Measurements from ENCODE around the gene CLCN3. TPM values are rescaled to one million over a fixed set of nuclear protein-coding genes. Genes with fewer than 3 reads are reported as not detected.

The CLCN3 gene
- total and polyA plus RNA-seq, 2 of the 13 experiments (the other 11 are each of a cell fraction or from before 2014, with no cell fraction given) = 13.6 to 23.7 TPM

DNA sequence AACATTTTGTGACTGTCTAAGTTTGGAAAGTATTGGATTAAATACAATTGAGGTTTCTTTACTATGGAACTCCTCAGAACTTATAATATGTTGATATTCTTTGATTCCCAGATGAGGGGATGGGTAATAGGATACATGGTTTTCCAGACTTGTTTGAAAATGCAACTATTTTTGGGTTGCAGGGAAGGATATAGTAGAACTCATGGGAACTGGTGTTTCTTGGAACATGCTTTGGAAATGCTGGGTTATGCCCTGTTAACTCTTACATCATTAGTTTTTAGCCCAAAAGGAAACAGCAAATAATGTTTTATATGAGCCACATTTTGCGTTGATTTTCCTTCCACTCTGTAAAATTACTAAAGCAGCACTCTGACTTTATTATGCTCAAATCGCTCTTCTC, 95.4 kb downstream of the CLCN3 start:
- H3K27me3 ChIP-seq (ENCODE audit: control insufficient read depth in 1 of 2, insufficient read depth in 2 of 2, low read length in 2 of 2) = no peaks in the 10 kb centered on the region
- no peaks in the 10 kb centered on the region for H3K79me2 ChIP-seq (ENCODE audit: insufficient read depth, low read length)
- H3K36me3 ChIP-seq (replicated peaks in 1 of 2; ENCODE audit: control insufficient read depth in 1 of 2, insufficient read depth in 2 of 2, low read length in 2 of 2) = peaks cover 4 to 15% of the 10 kb centered on the region in 2 experiments; a peak in 2 of 5 replicates
- no peaks in the 10 kb centered on the region for H3K9me3 ChIP-seq (ENCODE audit: low read length)
- FAIRE-seq (no peak), ATAC-seq (no peak), DNase-seq (ENCODE audit: low spot score) (no peak)
- ChIA-PET POLR2A (no interaction called here), CTCF (ENCODE audit: low intra/inter-chr PET ratio, low total read pairs) (no interaction called here)
- intact Hi-C loops (cut with micrococcal nuclease; ENCODE audit: unreplicated experiment) (no loop called here), in situ Hi-C loops (cut with HindIII; ENCODE audit: extremely low pct_ligation_motif_present, low pct_unique_long_range_greater_than_20kb) (loop anchor here (10.0 kb wide), 1 partner anchor 101 kb away; the partner anchor contains the start of gene NEK1)
- H3K27ac ChIP-seq (ENCODE audit: extremely low read length, insufficient read depth, low read length) = no peak overlapping the region
- H4K20me1 ChIP-seq (ENCODE audit: insufficient read depth, low read length) = no peaks in the 10 kb centered on the region
- H3K9ac ChIP-seq (ENCODE audit: insufficient read depth, low read depth, low read length) = no peak overlapping the region
- no peaks in the 10 kb centered on the region for H3K4me1 ChIP-seq (ENCODE audit: insufficient read depth, low read length)
- 98% methylated on average over 2 of the region's 2 CpGs for WGBS (ENCODE audit: low lambda C conversion rate)
- no peak overlapping the region for H3K4me3 ChIP-seq (replicated peaks in 1 of 3; ENCODE audit: insufficient read depth in 1 of 3, low read depth in 2 of 3, low read length in 3 of 3)
- H3K4me2 ChIP-seq (ENCODE audit: low read depth, low read length) = no peak overlapping the region
- H2AFZ ChIP-seq (ENCODE audit: low read length) = no peak overlapping the region
- no TSS peak for BruUV-seq (replicated peaks)
- no peak for TF ChIP-seq ZBTB37 (CRISPR knock-in tag; IDR thresholded peaks at IDR 0.05)
- no peak for TF ChIP-seq AKNA (CRISPR knock-in tag; IDR thresholded peaks at IDR 0.05; ENCODE audit: borderline replicate concordance)
- TF ChIP-seq SATB2 (CRISPR knock-in tag; IDR thresholded peaks at IDR 0.05) = no peak
- no peak for TF ChIP-seq ETS1 (CRISPR knock-in tag; IDR thresholded peaks at IDR 0.05)
- no peak for TF ChIP-seq ZNF12 (CRISPR knock-in tag; IDR thresholded peaks at IDR 0.05)
- no peak for TF ChIP-seq SP5 (CRISPR knock-in tag; IDR thresholded peaks at IDR 0.05; ENCODE audit: borderline replicate concordance, low read depth)
- TF ChIP-seq, protein P1, sequence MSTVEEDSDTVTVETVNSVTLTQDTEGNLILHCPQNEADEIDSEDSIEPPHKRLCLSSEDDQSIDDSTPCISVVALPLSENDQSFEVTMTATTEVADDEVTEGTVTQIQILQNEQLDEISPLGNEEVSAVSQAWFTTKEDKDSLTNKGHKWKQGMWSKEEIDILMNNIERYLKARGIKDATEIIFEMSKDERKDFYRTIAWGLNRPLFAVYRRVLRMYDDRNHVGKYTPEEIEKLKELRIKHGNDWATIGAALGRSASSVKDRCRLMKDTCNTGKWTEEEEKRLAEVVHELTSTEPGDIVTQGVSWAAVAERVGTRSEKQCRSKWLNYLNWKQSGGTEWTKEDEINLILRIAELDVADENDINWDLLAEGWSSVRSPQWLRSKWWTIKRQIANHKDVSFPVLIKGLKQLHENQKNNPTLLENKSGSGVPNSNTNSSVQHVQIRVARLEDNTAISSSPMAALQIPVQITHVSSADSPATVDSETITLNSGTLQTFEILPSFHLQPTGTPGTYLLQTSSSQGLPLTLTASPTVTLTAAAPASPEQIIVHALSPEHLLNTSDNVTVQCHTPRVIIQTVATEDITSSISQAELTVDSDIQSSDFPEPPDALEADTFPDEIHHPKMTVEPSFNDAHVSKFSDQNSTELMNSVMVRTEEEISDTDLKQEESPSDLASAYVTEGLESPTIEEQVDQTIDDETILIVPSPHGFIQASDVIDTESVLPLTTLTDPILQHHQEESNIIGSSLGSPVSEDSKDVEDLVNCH (CRISPR knock-in tag; IDR thresholded peaks at IDR 0.05) = no peak
- TF ChIP-seq MED8 (CRISPR knock-in tag; IDR thresholded peaks at IDR 0.05; ENCODE audit: insufficient replicate concordance) = no peak
- TF ChIP-seq CBX5 (CRISPR knock-in tag; IDR thresholded peaks at IDR 0.05; ENCODE audit: borderline replicate concordance) = no peak
- TF ChIP-seq ARNT (IDR thresholded peaks at IDR 0.05) = no peak
- no peak for TF ChIP-seq ZNF7 (CRISPR knock-in tag; IDR thresholded peaks at IDR 0.05)
- no peak for TF ChIP-seq RXRB (CRISPR knock-in tag; IDR thresholded peaks at IDR 0.05; ENCODE audit: borderline replicate concordance)
- TF ChIP-seq ZNF619 (CRISPR knock-in tag; IDR thresholded peaks at IDR 0.05) = no peak
- no peak for TF ChIP-seq GATAD1 (CRISPR knock-in tag; IDR thresholded peaks at IDR 0.05)
- TF ChIP-seq CREB1 (IDR thresholded peaks at IDR 0.05) = no peak
- no peak for TF ChIP-seq CREB1 (CRISPR knock-in tag; IDR thresholded peaks at IDR 0.05)

Data from HepG2 (cell line).